B cell (primary cell): ENCODE data around the gene WWC1.

Experiments
- CTCF ChIP-seq: fragments of 200-600 bp; IDR thresholded peaks from one replicate; pipeline ENCODE4 v1.8.0; 2022; ENCODE audit warnings: antibody characterized with exemption, mild to moderate bottlenecking
- EZH2 ChIP-seq: IDR thresholded peaks from 2 replicates; pipeline ENCODE4 v1.6.1; 2012; ENCODE audit warnings: borderline replicate concordance, low read depth, mild to moderate bottlenecking, moderate library complexity, low read length; ENCODE audit not compliant: insufficient read depth, poor library complexity, severe bottlenecking

DNA sequence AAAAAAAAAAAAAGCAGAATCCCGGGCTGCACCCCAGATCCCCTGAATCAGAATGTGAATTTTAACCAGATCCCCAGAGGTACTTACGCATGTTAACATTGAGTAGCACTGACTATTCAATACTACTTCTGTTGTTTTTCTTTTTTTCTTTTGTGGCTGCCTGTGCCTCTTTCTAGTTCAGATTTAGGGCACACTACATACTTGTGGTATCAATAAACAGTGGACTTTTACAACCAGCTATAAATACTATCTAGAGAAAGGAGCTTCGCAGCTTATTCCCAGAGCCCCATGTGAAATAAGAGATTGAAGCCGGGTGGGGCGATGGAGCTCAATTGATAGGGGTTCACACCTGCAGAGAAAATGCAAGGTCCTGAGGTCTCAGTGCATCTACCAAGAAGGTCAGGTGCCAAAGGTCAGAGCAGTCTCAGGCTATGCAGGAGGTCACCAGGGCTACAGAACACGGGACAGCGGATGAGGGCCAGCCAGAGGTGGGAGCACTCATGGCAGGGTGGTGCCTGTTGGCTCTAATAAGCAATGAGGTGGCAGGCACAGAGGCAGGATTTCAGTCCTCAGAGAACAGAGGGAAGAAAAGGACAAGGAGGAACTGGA, 22.3 kb downstream of the WWC1 start:
- TF ChIP-seq CTCF: no peak
- TF ChIP-seq EZH2: no peak
